Activated CD8-positive, alpha-beta memory T cell treated with anti-CD3 and anti-CD28 coated beads for 4 hours (primary cell): ENCODE measurements around the gene RABGEF1.
"Not testable (repeated sequence)": the region's sequence is repeated elsewhere in the genome, so short reads cannot be mapped to it uniquely, and the experiment has no call there.

Source experiments
- DNase-seq, 2 donors: peaks; one replicate each; pipeline ENCODE4 v3.0.0-alpha.2; 2020; ENCODE audit warnings: low read depth in 2 of 2

RABGEF1 gene

GRCh38 chr7:66740302-66740979 lies at the start of gene RABGEF1:
RABGEF1 (plus strand) TSS chr7:66740733; CDS start chr7:66771900, 31,167 bp downstream.
- peak; percentile 93 for DNase-seq

GRCh38 chr7:66693331-66693730 lies 47.2 kb upstream of the RABGEF1 start:
- no peak for DNase-seq

GRCh38 chr7:66694286-66694685 lies 46.2 kb upstream of the RABGEF1 start:
- DNase-seq = no peak

GRCh38 chr7:66695417-66695816 lies 45.1 kb upstream of the RABGEF1 start:
- not testable (repeated sequence) for DNase-seq

GRCh38 chr7:66696134-66696533 lies 44.4 kb upstream of the RABGEF1 start:
- DNase-seq = not testable (repeated sequence)

GRCh38 chr7:66696774-66697191 lies 43.8 kb upstream of the RABGEF1 start:
- DNase-seq = no peak

- no peak for DNase-seq
Measured at GRCh38 chr7:66697449-66698438, 42.8 kb upstream of the RABGEF1 start.

GRCh38 chr7:66698652-66699205 lies 41.8 kb upstream of the RABGEF1 start:
- no peak for DNase-seq

- DNase-seq = no peak
Measured at GRCh38 chr7:66699998-66700397, 40.5 kb upstream of the RABGEF1 start.

- no peak for DNase-seq
Measured at GRCh38 chr7:66700633-66701131, 39.9 kb upstream of the RABGEF1 start.

GRCh38 chr7:66707825-66708224 lies 32.7 kb upstream of the RABGEF1 start:
- no peak for DNase-seq

- not testable (repeated sequence) for DNase-seq
Measured at GRCh38 chr7:66710752-66711151, 29.8 kb upstream of the RABGEF1 start.

- DNase-seq = no peak
Measured at GRCh38 chr7:66713687-66714086, 26.8 kb upstream of the RABGEF1 start.

- DNase-seq = not testable (repeated sequence)
Measured at GRCh38 chr7:66716634-66717033, 23.9 kb upstream of the RABGEF1 start.

GRCh38 chr7:66720561-66720960 lies 20.0 kb upstream of the RABGEF1 start:
- no peak for DNase-seq

- DNase-seq = no peak
Measured at GRCh38 chr7:66725843-66726242, 14.7 kb upstream of the RABGEF1 start.

GRCh38 chr7:66727058-66727457 lies 13.5 kb upstream of the RABGEF1 start:
- DNase-seq = no peak

- DNase-seq = no peak
Measured at GRCh38 chr7:66728571-66728970, 12.0 kb upstream of the RABGEF1 start.

- no peak for DNase-seq
Measured at GRCh38 chr7:66729274-66729673, 11.3 kb upstream of the RABGEF1 start.

GRCh38 chr7:66731986-66732385 lies 8.5 kb upstream of the RABGEF1 start:
- DNase-seq = no peak

GRCh38 chr7:66732439-66732838 lies 8.1 kb upstream of the RABGEF1 start:
- DNase-seq = no peak

GRCh38 chr7:66734006-66734405 lies 6.5 kb upstream of the RABGEF1 start:
- DNase-seq = no peak
